HepG2 (cell line): ENCODE data around the gene POLR1G. TPM values are rescaled to one million over a fixed set of nuclear protein-coding genes. Genes with fewer than 3 reads are reported as not detected.
A peak's percentile ranks its signal among the peaks of the same experiment; 100 is the strongest.

Experiments
- FOXA3 ChIP-seq: IDR thresholded peaks from 2 replicates; pipeline ENCODE4 v1.6.1; 2016; ENCODE audit warnings: missing genetic modification reagents, missing compliant biosample characterization
- GABPA ChIP-seq, 2 experiments: IDR thresholded peaks; 2 replicates each; pipeline ENCODE4 v1.6.1; 2011 to 2016; ENCODE audit warnings: low read depth in 2 of 2, low read length in 1 of 2, missing biosample characterization in 1 of 2, missing genetic modification characterization in 1 of 2
- GZF1 ChIP-seq: sonication (generic); formaldehyde crosslinking; IDR thresholded peaks from 2 replicates; pipeline ENCODE4 v1.5.1; 2020; ENCODE audit warnings: mild to moderate bottlenecking, missing genetic modification reagents
- HMG20B ChIP-seq: conservative IDR thresholded peaks from 2 replicates; pipeline ENCODE4 v1.6.1; 2016; ENCODE audit warnings: missing genetic modification reagents, missing compliant biosample characterization
- HOXA3 ChIP-seq: sonication (generic); formaldehyde crosslinking; IDR thresholded peaks from 2 replicates; pipeline ENCODE4 v1.5.0; 2020; ENCODE audit warnings: missing genetic modification reagents
- KAT8 ChIP-seq: IDR thresholded peaks from 2 replicates; pipeline ENCODE4 v1.6.1; 2016; ENCODE audit warnings: missing genetic modification reagents, missing compliant biosample characterization
- KLF13 ChIP-seq: sonication (generic); formaldehyde crosslinking; IDR thresholded peaks from 2 replicates; pipeline ENCODE4 v1.4.0; 2020; ENCODE audit warnings: mild to moderate bottlenecking, missing genetic modification reagents
- LCORL ChIP-seq, 2 experiments: fragments of 450-650 bp in 1 of 2; sonication (generic) in 1 of 2; formaldehyde crosslinking in 1 of 2; IDR thresholded peaks; 2 replicates each; pipeline versions ENCODE4 v1.5.0 to v1.6.1; 2017 to 2020; ENCODE audit warnings: antibody characterized with exemption in 1 of 2, missing genetic modification reagents in 1 of 2
- MIXL1 ChIP-seq: IDR thresholded peaks from 2 replicates; pipeline ENCODE4 v1.6.1; 2016
- MLLT10 ChIP-seq: sonication (generic); formaldehyde crosslinking; IDR thresholded peaks from 2 replicates; pipeline ENCODE4 v1.4.0; 2020; ENCODE audit warnings: missing genetic modification reagents
- PHF21A ChIP-seq: sonication (generic); formaldehyde crosslinking; IDR thresholded peaks from 2 replicates; pipeline ENCODE4 v1.5.0; 2020; ENCODE audit warnings: mild to moderate bottlenecking, missing genetic modification reagents
- RXRB ChIP-seq: IDR thresholded peaks from 2 replicates; pipeline ENCODE4 v1.6.1; 2016; ENCODE audit warnings: borderline replicate concordance, missing genetic modification reagents, missing compliant biosample characterization
- THAP11 ChIP-seq: IDR thresholded peaks from 2 replicates; pipeline ENCODE4 v1.6.1; 2016; ENCODE audit warnings: missing biosample characterization, missing genetic modification reagents
- TMF1 ChIP-seq: sonication (generic); formaldehyde crosslinking; IDR thresholded peaks from 2 replicates; pipeline ENCODE4 v1.8.1; 2022; ENCODE audit warnings: low read depth, missing genetic modification reagents
- ZIK1 ChIP-seq: sonication (generic); formaldehyde crosslinking; IDR thresholded peaks from 2 replicates; pipeline ENCODE4 v1.5.0; 2020; ENCODE audit warnings: mild to moderate bottlenecking, low read depth, missing genetic modification reagents, borderline replicate concordance
- ZNF264 ChIP-seq: sonication (generic); formaldehyde crosslinking; IDR thresholded peaks from 2 replicates; pipeline ENCODE4 v1.4.0; 2020; ENCODE audit warnings: missing genetic modification reagents
- ZNF496 ChIP-seq: sonication (generic); formaldehyde crosslinking; IDR thresholded peaks from 2 replicates; pipeline ENCODE4 v1.8.1; 2023; ENCODE audit warnings: mild to moderate bottlenecking, moderate library complexity, missing genetic modification reagents; ENCODE audit not compliant: insufficient replicate concordance
- ZNF619 ChIP-seq: sonication (generic); formaldehyde crosslinking; IDR thresholded peaks from 2 replicates; pipeline ENCODE4 v1.4.0; 2020; ENCODE audit warnings: mild to moderate bottlenecking, missing genetic modification reagents
- ZNF781 ChIP-seq: sonication (generic); formaldehyde crosslinking; IDR thresholded peaks from 2 replicates; pipeline ENCODE4 v1.5.1; 2020; ENCODE audit warnings: borderline replicate concordance, mild to moderate bottlenecking, missing genetic modification reagents; ENCODE audit errors: not compliant biosample characterization
- polyA plus RNA-seq, 8 experiments: library from polyadenylated mRNA; depleted of rRNA in 3 of 8; stranded (reverse) in 7 of 8; unstranded in 1 of 8; fragments of >200 nt; fragmentation: Illumina TruSeq in 4 of 8; extraction: Trizol in 4 of 8; gene quantifications; 2 replicates each; pipeline versions ENCODE4 v1.2.1 to v1.2.3, GENCODE V29; 2011 to 2016; ENCODE audit warnings: low read depth in 4 of 8, missing spikeins in 1 of 8, mixed read lengths in 1 of 8; ENCODE audit not compliant: insufficient read depth in 1 of 8
- total RNA-seq, 5 experiments: library from RNA; depleted of rRNA; stranded (reverse); fragments of >200 nt; fragmentation: Illumina TruSeq; extraction: Trizol; gene quantifications; 2 replicates each; pipeline ENCODE4 v1.2.3, GENCODE V29; 2016; ENCODE audit warnings: low read depth in 1 of 5
- TF ChIP-seq, protein P1 (sequence below): sonication (generic); formaldehyde crosslinking; IDR thresholded peaks from 2 replicates; pipeline ENCODE4 v1.4.0; 2020; ENCODE audit warnings: missing genetic modification reagents
- TF ChIP-seq, protein P2 (sequence below): sonication (generic); formaldehyde crosslinking; IDR thresholded peaks from 2 replicates; pipeline ENCODE4 v1.4.0; 2020; ENCODE audit warnings: mild to moderate bottlenecking, missing genetic modification reagents
- TF ChIP-seq, protein P3 (sequence below): IDR thresholded peaks from 2 replicates; pipeline ENCODE4 v1.6.1; 2016; ENCODE audit warnings: mild to moderate bottlenecking
- TF ChIP-seq, protein P4 (sequence below): IDR thresholded peaks from 2 replicates; pipeline ENCODE4 v1.6.1; 2018; ENCODE audit warnings: missing genetic modification reagents, mild to moderate bottlenecking, missing compliant biosample characterization

POLR1G gene
- total and polyA plus RNA-seq, 2 of the 13 experiments (the other 11 are each of a cell fraction or from before 2014, with no cell fraction given), result 3.5 to 20.8 TPM

DNA sequence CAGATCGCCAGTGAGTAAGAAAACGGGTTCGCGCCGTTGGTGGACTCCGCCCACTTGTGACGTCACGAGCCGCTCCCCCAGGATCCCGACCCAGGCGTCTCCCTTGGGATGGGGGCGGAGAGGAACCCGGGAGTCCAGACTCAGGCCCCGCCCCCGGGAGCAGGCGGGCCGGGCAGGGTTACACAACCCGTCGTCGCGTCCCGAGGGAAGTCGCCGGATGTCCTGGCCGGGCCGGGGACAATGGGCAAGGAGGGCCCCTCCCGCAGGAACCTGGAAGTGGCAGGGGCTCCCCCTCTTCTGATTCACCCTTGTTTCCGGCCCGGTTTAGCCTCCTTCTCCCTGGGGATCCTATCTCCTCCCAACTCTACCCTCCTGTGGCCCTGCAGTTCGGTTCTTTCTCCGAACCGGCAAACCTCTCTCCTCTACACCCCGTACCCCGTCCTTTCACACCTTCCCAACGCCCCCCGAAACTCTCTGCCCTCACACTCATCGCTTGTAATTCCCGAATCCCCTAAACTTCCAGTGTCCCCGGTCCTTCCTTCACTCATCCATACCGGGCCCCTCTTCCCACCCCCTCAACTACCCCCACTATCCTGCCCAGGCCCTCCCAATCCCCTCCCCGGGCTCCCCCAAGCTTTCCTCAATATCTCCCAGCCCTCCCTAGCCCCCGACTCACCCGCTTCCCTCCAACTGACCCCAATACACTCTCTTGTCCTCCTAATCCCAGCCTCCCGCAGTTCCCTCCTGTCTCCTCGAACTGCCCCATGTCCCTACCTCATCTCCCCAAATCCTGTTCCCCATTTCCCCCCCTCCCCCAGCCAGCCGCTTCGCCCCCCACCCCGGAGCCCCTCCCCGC, 37.2 kb downstream of the POLR1G start (continued):
- TF ChIP-seq MLLT10 (CRISPR knock-in tag) (no peak), HOXA3 (peak; percentile 74), ZNF781 (CRISPR knock-in tag) (no peak), TMF1 (CRISPR knock-in tag) (no peak), ZNF264 (CRISPR knock-in tag) (0 out of 2 replicates have a peak, but pooled peaks have one; percentile 31), KAT8 (peak; percentile 76), GZF1 (CRISPR knock-in tag) (no peak), PHF21A (CRISPR knock-in tag) (peak; percentile 97), MIXL1 (CRISPR knock-in tag) (no peak), RXRB (CRISPR knock-in tag) (peak; percentile 79), KLF13 (CRISPR knock-in tag) (no peak), ZNF496 (CRISPR knock-in tag) (no peak), FOXA3 (peak; percentile 52), LCORL (IDR thresholded peaks at IDR 0.05) (no peak; the same call in 1 of the 2 replicates), LCORL (CRISPR knock-in tag; IDR thresholded peaks at IDR 0.05) (peak; percentile 95), GABPA (IDR thresholded peaks at IDR 0.05; ENCODE audit: low read depth, low read length) (peak; percentile 29; the same call in 1 of the 2 replicates), GABPA (CRISPR knock-in tag; IDR thresholded peaks at IDR 0.05; ENCODE audit: low read depth) (peak; percentile 79), ZIK1 (CRISPR knock-in tag) (no peak), ZNF619 (CRISPR knock-in tag) (no peak), THAP11 (CRISPR knock-in tag) (peak; percentile 79), HMG20B (CRISPR knock-in tag) (peak; percentile 53; the same call in 1 of the 2 replicates)
- TF ChIP-seq, protein P1, sequence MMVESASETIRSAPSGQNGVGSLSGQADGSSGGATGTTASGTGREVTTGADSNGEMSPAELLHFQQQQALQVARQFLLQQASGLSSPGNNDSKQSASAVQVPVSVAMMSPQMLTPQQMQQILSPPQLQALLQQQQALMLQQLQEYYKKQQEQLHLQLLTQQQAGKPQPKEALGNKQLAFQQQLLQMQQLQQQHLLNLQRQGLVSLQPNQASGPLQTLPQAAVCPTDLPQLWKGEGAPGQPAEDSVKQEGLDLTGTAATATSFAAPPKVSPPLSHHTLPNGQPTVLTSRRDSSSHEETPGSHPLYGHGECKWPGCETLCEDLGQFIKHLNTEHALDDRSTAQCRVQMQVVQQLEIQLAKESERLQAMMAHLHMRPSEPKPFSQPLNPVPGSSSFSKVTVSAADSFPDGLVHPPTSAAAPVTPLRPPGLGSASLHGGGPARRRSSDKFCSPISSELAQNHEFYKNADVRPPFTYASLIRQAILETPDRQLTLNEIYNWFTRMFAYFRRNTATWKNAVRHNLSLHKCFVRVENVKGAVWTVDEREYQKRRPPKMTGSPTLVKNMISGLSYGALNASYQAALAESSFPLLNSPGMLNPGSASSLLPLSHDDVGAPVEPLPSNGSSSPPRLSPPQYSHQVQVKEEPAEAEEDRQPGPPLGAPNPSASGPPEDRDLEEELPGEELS (CRISPR knock-in tag), result peak; percentile 74
- TF ChIP-seq, protein P2, sequence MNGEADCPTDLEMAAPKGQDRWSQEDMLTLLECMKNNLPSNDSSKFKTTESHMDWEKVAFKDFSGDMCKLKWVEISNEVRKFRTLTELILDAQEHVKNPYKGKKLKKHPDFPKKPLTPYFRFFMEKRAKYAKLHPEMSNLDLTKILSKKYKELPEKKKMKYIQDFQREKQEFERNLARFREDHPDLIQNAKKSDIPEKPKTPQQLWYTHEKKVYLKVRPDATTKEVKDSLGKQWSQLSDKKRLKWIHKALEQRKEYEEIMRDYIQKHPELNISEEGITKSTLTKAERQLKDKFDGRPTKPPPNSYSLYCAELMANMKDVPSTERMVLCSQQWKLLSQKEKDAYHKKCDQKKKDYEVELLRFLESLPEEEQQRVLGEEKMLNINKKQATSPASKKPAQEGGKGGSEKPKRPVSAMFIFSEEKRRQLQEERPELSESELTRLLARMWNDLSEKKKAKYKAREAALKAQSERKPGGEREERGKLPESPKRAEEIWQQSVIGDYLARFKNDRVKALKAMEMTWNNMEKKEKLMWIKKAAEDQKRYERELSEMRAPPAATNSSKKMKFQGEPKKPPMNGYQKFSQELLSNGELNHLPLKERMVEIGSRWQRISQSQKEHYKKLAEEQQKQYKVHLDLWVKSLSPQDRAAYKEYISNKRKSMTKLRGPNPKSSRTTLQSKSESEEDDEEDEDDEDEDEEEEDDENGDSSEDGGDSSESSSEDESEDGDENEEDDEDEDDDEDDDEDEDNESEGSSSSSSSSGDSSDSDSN (CRISPR knock-in tag), result peak; percentile 58
- TF ChIP-seq, protein P3, sequence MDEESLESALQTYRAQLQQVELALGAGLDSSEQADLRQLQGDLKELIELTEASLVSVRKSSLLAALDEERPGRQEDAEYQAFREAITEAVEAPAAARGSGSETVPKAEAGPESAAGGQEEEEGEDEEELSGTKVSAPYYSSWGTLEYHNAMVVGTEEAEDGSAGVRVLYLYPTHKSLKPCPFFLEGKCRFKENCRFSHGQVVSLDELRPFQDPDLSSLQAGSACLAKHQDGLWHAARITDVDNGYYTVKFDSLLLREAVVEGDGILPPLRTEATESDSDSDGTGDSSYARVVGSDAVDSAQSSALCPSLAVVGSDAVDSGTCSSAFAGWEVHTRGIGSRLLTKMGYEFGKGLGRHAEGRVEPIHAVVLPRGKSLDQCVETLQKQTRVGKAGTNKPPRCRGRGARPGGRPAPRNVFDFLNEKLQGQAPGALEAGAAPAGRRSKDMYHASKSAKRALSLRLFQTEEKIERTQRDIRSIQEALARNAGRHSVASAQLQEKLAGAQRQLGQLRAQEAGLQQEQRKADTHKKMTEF, result peak; percentile 73; the same call in 1 of the 2 replicates
- TF ChIP-seq, protein P4, sequence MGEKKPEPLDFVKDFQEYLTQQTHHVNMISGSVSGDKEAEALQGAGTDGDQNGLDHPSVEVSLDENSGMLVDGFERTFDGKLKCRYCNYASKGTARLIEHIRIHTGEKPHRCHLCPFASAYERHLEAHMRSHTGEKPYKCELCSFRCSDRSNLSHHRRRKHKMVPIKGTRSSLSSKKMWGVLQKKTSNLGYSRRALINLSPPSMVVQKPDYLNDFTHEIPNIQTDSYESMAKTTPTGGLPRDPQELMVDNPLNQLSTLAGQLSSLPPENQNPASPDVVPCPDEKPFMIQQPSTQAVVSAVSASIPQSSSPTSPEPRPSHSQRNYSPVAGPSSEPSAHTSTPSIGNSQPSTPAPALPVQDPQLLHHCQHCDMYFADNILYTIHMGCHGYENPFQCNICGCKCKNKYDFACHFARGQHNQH (CRISPR knock-in tag), result peak; percentile 92
